ENCODE results near the gene NRG2.

NRG2 gene

DNA sequence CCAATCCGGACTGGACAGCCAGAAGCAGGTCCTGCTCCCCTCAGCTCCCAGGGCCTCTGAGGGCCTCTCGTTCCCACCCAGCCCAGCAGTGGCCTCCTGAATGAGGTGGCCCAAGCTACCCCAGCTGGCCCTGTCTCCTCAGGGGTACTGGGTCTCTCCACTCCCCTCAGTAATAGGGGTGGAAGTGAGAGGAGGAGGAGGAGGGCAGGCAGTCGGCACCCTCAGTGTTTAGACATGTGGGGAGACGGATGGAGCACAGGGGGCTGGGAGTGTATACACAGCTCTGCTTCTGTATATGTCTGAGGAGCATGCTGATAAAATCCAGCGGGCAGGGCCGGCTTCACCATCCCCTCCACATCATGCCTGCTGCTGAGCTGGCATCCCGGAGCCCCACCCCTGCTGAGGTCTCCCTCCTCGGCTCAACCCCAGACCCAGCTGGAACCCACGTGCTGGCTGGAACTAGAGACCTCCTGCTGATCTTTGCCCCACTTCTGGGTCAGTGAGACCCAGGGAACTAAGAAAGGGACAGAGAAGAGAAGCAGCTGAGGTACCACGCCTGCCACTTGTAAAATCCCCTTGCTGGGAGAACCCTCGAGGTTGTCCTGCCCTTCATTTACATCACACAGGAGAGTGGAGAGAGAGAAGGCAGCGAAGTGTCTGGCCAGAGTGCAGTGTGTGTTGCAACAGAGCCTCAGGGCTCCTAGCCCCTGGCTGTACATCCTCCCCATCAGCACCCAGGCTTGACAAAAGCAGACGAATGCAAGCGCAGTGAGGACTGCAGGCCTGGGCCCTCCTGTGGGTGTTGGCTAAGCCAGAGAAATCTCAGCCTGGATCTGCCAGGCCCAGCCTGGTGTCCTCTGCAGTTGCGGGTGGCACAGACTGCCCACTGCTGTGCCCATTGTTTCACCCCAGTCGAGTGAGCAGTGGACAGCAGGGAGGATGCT, 170.0 kb downstream of the NRG2 start:
- DNase-seq = no peak

DNA sequence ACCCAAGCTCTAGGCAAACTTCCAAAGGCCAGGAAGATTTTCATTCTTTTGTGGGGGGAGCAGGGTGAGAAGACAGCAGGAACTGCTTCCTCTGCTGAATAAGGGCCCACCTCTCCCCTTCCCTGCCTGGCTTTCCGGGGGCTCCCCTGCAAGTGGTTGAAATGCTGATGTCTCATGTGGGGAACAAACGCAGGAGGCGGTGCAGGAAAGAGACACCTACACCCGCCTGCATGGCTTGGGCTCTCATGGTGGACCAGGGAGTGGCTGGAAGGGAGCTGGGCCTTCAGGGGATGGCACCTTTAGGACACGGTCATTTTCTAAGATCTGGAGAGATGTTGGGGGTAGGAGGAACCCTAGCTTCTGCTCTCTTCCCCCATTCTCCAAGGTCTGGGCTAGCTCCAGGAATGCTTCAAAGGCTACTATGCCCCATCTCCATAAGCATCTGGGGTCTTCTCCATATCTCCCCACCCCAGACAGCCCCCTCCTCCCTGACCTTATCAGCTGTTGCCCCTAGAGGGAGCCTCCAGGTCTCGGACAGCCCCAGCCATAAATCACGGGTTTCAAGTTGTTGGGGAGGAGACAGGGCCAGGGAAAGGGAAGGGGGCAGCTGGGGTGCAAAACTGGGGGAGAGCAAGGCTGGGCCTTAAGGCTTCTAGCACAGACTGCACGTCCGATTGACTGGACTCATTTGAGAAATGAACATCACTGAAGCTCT, 170.9 kb downstream of the NRG2 start:
- no peak for DNase-seq

DNA sequence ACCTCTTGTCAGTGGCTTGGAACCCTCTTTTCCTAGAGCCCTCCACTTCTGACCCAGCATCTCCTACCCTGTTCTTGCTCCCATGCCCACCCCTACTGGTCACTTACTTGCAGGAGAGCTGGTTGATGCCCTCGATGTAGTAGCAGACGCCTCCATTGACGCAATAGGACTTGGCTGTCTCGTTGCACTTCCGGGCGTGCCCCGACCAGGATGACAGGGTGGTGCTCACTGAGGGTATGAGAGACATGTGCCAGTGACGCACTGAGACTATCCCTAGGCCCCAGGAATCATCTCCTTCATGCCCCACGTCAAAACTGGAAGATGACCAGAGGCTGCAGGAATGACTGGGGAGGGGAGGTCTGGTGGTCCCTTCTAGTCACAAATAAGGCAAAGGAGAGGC, 171.5 kb downstream of the NRG2 start:
- no peak for DNase-seq

DNA sequence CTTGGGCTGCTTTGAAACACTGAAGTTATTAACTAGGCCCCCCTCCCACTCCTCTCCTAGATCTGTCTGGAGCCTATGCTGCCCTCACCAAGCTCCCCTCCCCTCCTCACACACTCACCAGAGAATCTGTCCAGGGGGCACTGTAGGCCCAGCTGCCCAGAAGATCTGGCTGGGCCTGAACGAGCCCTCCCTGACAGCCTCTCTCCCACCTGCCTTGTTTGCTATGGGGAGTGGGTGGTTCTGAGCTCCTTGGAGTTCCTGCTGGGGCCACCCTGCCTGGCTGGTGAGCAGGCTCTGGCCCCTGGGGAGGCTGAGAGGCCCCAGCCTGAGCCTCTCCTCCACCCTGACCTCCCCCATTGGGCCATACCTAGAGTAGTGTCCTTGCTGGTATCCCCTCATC, 172.4 kb downstream of the NRG2 start:
- no peak for DNase-seq

DNA sequence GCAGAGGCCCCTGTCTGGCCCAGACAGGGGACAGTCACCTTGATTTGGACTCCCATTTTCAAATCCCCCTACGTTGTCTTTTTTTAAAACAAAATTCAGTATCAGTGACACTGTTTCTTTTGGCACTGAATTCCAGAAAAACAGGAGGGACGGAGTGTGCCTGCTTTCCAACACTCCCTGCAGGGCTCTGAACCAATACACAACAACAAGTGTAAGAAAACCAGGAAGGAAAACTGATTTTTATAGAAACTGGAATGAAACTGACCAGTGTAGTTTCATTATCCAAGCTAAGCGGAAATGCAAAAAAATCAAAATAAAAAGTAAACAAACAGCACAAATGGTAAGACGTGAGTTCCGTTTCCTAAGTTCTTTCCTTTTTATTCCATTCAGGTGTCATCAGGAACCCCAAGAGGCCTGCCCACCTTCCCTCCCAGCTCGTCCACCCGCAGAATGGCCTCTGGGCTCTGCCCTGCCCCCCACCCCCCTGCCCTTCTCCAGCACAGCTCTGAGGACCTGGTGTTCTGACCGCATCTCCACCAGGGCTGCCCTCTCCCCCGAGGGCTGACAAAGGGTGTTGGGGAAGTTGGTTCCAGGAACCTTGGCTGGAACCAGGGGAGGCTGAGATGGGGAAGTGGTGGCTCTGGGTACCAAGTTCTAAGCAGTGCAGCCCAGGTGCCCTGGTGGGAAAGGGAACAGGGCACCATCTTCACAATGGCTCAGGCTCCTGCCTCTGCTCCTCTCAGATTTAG, 173.9 kb downstream of the NRG2 start:
- DNase-seq = no peak

DNA sequence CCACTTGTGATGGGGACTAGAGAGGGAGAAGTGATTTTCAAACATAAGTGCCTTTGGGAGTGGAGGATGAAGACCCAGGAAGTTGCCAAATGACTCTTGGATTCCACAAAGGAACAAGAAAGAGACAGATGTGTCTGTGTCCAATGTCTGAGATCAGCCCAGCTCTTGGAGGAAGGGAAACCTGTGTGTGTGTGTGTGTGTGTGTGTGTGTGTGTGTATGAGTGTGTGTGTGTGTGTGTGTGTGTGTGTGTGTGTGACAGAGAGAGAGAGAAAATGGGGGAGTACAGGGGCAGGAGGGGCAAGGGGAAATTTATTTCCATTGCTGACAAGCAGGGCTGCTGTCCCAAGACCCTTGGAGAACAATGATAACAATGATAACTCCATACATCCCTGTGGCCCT, 175.5 kb downstream of the NRG2 start:
- no peak for DNase-seq

DNA sequence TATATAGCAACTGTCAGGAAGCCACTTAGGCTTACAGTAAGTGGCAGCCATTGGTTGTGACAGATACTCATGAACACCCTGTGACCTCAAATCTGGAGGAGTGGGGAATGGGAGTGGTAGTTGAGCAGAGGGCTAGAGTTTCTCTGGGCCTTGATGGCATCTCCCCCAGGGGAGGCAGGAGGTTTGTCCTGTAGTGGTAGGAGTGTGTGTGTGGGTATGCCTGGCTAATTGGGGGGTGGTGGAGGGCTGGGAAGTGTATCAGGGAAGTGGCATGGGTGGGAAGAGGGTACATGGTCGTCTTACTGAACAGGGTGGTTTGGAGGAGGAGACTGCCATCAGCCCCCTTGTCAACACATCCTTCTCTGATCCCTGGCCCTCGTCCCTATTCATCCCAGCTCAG, 176.0 kb downstream of the NRG2 start:
- no peak for DNase-seq

DNA sequence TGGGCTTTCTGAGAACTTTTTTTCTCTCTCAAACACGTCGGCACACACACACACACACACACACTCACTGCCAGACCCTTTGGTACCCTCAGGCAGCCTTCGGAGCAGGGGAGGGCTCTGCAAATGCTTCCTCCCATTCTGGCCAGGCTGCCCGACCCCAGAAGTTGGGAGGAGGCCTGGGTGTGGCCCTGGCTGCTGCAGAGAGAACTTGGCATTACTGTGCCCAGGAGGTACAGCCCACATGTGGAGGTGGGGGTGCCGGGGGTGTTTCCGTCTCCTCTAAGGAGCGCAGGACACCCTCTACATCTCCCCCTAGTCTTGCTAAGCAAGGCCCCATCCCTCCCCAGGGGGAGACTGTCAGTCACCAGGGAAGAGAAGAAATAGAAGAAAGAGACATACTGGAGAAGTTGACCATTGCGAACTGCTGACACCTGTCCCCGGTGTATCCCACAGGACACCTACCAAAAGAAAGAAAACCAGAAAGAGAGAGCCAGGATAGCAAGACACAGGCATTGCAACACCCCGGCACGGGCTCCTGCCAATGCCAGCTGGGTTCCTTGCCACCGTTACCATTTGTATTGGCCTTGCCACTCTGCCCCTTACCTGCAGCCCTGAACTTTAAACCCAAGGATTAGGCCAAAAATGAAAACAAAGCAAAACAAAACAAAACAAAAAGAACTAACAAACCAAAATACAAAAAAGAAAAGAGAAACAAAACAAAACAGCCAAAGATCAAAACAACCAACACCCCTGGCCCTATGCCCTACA, 178.2 kb downstream of the NRG2 start:
- no peak for DNase-seq

DNA sequence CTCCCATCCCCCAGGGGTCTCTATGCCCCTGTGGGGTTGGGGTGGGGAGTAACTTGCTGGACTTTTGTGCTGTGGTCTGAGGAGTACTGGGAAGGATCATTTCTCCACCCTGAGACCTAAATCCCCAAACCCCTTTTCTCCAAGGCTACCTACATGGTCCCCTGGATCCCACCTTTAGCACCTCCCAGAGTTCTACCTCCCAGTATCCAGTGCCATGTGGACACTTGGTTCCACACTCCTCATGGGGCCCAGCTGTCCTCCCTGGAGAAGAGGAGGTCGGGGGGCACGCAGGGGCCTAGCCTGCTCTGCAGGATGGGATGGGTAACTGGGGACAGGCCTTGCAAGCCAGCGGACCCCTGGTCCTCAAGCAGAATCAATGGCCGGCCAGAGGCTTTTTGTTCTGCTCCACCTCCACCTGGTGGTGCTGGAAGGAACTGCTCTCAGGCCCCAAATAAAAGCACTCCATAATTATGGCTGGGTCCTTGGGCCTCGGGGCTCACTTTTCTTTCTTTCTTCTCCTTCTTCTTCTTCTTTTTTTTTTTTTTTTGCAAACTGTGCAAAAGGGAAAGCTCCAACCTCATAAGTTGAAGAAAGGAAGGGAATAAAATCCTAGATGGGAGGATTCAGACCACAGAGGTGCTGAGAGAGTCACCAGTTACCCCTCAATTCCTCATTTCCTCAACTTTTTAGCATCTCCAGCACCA, 179.1 kb downstream of the NRG2 start:
- DNase-seq = peak; percentile 61

DNA sequence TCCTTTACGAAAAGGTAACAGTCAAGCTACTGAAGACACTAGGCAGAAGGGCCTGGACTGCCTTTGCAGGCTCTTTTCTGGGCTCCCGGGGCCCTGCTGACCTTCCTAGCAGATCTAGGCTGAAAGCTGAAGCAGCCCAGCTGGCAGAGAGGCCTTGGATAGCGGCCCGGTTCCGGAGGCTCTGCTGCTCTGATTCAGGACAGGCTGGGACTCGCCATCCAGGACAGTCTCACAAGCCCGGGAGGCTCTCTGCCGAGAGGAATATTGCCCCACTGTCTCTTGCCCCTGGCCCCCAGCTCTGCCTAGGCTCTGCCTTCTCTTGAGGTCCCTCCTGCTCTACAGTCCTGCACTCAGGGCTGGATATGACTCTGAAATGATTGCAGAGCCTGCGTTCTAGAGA, 179.7 kb downstream of the NRG2 start:
- no peak for DNase-seq

DNA sequence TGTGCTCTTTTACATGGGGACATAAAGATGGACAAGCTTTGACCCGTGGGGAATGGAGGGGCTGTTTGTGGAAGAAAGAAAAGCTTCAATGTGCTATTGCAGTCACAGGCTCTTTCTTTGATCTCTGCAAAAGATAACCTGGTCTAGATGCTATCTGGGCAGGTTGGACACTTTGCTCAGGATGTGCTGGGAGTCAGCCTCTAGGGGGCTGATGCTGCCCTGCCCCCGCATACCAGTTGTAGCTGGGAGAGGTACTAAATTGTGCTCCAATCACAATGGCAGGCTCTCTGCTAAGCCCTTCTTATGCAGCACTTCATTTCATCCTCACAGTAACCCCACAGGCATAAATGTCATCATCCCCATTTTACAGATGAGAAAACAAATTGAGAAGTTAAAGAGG, 180.3 kb downstream of the NRG2 start:
- DNase-seq = no peak

DNA sequence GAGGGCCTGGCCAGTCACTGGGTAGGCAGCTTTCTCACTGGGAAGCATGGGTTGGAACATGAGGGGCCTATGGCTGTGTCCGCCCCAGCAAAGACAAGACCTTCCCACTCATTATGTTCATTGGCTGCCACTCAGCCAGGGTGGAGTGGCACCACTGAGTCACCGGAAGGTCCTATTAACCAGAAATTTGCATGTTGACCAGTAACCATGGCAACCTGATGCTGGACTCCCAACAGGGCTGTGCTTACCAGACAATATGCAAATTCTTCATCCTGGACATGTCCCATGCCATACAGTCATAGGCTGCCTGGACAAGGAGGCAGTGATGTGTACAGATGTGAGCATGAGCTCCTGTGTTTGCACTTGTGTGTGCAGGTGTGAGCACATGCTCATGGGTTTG, 180.8 kb downstream of the NRG2 start:
- no peak for DNase-seq

DNA sequence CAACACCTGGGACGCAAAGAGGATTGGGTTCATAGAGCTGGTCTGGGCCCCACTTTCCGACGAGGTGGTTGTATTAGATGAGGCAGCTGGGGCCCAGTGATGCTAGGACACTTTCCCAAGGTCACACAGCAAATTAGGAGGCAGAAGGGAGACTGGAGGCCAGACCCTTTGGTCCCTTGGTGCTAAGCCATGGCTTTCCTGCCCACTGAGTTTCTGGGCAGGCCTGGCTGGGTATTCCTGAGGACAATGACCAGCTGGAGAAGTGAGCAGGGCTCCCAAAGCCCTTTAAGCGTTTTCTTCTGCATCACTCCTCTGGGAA, 181.3 kb downstream of the NRG2 start:
- DNase-seq = no peak

DNA sequence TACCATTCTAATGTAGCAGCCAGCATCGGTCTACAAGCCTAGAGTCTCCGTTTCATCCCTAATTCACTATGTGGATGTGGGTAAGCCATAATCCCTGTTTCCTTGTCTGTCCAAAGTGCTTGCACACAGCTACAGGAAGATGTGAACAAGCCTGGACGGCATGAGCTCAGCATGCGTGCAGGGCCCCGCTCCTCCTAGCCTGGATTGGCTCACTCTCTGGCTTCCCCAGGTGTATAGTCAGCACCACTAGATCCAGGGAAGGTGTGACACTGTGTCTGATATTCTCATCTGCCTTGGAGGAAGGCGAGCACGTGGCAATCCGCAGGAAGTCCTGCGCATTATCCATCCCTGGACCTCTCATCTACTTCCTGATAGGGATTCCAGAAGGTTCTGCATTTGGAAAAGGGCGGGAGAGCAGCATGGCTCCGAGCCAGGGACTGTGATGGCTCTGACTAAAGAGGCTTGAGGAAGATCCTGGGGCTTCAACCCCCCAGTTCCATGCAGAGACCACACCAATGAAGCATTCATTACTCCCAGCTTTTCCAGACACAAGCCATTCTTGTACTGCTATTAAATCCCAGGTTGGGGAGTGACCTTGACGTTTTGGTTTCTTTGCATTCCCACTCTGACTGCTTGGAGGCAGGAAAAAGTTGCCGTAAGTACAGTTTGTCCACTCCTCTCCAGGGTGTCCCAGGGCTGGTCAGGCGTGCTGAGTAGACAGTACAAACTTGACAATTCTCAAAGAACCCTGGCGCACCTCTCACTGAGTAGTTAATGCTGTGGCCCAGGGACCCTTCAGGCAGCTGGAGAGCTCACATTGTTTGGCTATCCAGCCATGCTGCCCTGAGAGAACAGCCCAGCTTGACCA, 181.8 kb downstream of the NRG2 start:
- DNase-seq = no peak

DNA sequence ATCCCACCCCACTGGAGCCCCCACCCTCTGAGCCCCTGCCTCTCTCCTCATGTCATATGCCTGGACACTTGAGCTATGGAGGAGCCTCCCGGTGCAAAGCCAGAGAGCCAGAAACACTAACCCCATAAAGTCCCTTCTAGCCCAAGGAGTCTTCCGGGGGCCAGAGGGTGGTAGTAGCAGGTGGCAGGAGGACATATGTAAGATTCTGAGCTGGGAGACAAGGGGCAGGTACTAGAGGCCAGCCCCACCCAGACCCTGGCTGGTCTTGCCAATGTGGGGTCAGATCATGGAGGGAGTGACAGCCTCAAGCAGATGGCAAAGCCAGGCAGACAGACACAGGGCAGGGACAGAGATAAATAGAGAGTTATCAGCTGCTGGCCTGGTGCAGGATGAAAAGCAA, 184.1 kb downstream of the NRG2 start:
- DNase-seq = no peak

DNA sequence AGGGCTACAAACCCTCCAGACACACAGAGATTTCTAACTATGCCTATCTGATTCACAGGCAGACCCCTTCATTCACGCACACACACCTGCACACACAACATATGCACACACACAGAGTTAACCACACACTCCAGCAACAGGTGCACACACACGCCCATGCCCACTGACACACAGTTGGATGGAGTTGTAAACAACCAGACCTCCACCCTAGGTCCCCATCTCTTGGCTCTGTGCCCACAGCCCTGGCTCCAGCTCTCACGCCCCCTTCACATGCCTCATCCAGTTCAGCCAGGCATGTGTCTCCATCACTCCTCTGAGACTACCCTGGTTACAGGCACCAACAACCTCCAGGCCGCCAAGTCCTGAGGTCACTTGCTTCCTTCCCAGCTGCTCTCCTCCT, 186.4 kb downstream of the NRG2 start:
- DNase-seq = no peak

DNA sequence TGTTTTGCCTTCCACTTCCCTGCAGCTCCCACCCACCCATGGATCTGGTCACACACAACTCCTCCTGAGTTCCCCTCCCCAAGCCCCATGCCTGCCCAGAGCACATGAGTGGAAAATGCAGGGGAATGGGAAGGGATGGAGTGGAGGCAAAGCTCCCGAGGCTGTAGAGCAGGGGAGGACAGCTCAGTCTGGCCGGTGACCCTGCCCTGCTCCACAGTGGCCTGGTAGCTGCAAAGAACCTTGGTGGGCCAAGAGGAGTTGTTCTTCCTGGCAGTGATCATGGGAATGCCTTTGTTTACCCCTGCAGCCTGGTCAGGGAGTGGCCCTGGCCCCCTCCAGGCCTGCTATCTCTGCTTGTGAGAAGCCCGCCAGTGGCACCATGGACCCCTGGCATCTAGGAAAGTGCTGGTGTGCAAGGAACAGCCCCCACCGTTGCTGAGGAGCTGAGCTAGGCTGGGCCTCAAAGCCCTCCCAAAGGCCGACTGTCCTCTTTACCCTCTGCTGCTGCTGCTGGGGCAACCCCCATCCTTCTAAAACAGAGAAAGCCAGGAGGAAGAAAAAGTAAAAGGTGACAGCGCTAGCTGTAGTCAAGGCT, 187.1 kb downstream of the NRG2 start:
- DNase-seq = no peak

DNA sequence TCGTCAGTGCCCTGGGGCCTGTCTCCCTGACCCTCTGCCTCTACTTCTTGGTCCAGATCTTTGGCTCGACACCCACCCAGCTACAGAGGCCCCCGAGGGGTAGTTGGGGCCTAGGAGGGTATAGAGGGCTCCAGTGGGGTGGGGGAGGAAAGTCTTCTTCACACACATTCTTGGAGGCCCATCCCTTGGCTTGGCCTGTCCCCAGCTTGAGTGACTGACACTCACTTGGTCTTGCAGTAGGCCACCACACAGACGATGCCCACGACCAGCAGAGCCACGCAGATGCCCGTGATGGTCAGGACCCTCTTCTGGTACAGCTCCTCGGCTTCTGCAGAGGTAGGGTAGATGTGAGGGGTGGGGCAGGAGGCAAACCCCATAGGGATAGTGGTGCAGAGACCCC, 187.6 kb downstream of the NRG2 start:
- no peak for DNase-seq

DNA sequence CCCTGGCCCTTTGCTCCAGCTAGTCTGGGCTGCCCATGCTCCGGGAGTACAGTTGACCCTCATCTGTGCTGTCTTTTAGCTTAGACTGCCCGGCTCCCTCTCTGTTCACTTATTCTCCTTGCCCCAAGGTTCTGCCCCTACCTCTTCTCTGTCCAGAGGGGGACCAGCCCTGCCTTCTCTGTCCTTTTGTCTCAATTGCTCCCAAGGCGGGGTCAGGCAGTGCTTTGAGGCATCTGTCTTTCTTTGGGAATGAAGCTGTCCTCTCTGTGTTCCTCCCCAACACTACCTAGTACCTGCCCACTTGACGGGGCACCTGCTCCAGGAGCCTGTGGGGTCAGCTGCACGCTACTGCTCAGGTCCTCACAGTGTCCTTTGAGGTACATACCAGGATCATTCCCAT, 188.1 kb downstream of the NRG2 start:
- DNase-seq = no peak

DNA sequence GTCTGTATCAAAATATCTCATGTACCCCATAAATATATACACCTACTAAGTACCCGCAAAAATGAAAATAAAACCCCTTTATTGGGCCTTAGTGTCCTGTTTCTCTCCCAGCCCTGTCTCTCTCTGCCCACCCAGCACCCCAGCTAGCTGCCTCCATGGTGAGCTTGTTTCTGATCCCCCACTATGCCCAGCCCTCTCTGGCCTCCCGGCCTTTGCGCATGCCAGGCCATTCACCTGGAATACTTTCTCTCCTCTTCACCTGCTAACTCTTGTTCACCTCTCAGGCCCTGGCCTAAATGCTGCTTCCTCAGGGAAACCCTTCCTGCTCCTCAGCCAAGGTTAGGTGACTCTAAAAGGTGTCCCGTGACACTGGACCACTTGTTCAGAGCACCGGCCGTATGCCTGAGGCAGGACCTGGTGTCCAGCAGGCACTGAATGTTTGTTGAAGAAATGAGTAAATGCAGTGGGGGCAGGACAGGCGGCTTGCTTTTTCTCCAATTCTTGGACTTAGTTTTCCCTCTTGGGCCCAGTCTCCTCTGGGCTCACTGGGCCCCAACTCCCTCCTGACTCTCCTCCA, 189.0 kb downstream of the NRG2 start:
- no peak for DNase-seq

DNA sequence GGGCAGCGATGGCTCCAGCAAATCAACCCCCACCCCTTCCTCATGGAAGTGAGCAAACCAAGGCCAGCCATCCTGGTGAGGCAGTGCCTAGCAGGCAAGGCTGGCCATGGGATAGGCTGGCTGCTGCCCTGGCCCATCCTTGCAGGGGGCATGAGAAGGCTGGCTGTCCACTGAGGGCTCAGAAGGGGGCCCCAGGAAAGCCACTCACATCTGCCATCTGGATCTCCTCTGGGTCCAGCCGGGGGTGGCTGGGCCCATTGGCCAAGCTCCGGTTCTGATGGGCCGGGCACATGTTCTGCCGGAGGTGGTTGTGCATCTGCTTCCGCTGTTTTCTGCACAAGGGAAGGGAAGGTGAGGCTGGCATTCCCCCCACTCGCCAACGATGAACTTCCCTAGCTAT, 190.4 kb downstream of the NRG2 start:
- no peak for DNase-seq
